NCI-H2227 treated with DMSO at 0.1 percent for 48 hours (cell line): ENCODE data around the gene SLC15A3.

Experiments
- DNase-seq: peaks from one replicate; lab custom pipeline; 2025; lab: John Stamatoyannopoulos, UW

SLC15A3 gene

DNA sequence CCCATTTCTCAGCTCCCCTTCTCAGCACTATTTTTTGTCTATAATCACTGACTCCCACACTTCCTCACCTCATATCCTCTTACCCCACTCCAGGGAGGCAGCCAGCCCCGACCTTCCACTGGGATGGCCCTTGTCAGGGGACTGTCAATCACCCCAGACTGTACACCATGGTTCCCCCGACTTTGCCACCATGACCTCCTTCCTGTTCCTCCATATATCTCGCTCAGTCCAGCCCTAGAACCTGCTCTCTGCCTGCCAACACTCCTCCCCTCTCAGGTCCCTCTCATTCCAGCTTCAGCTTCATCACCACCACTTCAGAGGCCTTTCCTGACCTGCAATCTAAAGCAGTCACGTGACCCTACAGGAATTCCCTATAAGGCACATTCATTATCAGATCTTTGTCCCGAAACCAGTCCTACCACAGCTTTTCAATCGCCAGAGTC is 62.1 kb downstream of the SLC15A3 start:
- no peak for DNase-seq

DNA sequence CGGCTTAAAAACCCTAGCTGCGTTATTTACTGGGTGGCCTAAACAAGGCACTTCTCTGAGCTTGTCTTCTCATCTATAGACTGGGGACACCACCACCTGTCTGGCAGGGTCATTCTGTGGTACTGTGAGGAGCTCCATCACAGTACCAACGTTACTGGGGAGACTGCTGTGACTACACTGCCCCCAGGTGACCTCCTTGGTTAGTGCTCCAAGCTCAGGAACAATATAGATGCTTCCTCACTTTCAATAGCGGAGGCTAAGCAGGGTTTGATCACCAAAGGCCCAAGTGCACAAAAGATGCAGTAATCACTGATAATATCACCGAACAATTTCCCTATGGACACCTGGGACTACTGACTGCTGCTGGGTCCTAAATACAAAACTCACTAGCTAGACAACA is 64.4 kb downstream of the SLC15A3 start:
- DNase-seq, result no peak
